ENCODE results near the gene ANP32E. TPM values are rescaled to one million over a fixed set of nuclear protein-coding genes. Genes with fewer than 3 reads are reported as not detected.

The ANP32E gene
- total RNA-seq, 4 donors from 2014 or later: 15.1 to 44.9 (median 24.9) TPM

DNA sequence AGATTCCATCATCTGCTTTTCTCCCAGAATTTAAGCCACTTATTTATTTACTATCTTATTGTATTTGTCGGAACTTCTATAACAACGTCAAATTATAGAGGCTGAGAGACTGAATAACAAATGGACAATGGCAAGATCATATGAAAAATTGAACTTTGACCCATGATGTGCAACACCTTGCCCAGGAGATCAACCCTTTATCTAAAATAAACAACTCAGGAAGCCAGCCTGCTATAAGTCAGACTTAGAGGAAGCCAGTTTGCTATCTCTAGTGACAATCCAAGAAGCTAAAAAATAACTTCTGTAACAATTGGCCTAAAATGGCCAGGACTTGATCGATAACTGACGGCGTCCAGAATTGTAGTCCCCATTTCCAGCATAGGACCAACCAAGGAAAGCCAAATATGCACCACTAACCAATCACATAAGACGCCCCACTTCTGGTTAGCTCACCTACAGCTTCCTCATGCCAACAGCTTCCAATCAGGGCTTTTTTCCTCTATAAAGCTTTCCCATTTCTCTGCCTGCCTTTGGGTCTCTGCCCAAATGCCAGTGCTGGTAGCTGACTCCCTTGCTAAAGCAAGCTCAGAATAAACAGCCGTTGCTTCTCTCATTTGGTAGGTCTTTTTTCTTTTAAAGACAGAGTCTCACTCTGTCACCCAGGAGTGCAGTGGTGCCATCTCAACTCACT lies 28.5 kb downstream of the ANP32E start:
- in situ Hi-C loops (cut with MboI; ENCODE audit: low sequenced_read_pairs in 4 of 4): no loop called here
- TF ChIP-seq POLR2A (IDR thresholded peaks at IDR 0.05): no peak
- no peak for ATAC-seq
- no peak for DNase-seq
- intact Hi-C loops (cut with DNase I; ENCODE audit: low total_unique reads): no loop called here
- H3K27me3 ChIP-seq: no peaks in the 10 kb centered on the region
- H3K4me3 ChIP-seq: no peak overlapping the region
- no peak overlapping the region for H3K27ac ChIP-seq
- H3K4me1 ChIP-seq: no peaks in the 10 kb centered on the region
- no peaks in the 10 kb centered on the region for H3K36me3 ChIP-seq
- no peaks in the 10 kb centered on the region for H3K9me3 ChIP-seq

DNA sequence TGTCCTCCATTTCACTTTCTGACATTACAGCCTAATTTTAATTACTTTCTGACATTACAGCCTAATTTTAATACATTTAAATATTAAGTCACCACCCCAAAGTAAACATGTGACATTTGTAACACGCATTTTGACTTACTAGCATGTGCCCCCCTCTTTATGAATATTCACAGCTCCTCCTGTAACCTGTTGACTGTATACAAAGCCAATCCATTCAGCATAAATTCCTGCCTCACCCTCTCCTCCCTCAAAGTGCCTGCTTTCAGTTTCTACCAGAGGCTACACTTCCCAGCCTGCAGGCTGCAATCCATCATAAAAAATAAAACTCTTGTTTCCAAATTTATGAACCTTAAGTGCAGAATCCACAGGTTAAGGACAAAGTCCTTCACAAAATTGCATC lies 39.5 kb downstream of the ANP32E start:
- no peak overlapping the region for H3K27ac ChIP-seq
- H3K9me3 ChIP-seq: no peaks in the 10 kb centered on the region
- in situ Hi-C loops (cut with MboI; ENCODE audit: low sequenced_read_pairs in 4 of 4) (loop anchor here in 1 of 4 donors (25.0 kb wide), 1 partner anchor 234 kb away; no protein-coding TSS in a partner anchor), intact Hi-C loops (cut with DNase I; ENCODE audit: low total_unique reads) (no loop called here)
- H3K36me3 ChIP-seq: no peaks in the 10 kb centered on the region
- no peak overlapping the region for H3K4me3 ChIP-seq
- ATAC-seq (no peak), DNase-seq (no peak)
- no peak for TF ChIP-seq POLR2A (IDR thresholded peaks at IDR 0.05)
- TF ChIP-seq, protein P1, sequence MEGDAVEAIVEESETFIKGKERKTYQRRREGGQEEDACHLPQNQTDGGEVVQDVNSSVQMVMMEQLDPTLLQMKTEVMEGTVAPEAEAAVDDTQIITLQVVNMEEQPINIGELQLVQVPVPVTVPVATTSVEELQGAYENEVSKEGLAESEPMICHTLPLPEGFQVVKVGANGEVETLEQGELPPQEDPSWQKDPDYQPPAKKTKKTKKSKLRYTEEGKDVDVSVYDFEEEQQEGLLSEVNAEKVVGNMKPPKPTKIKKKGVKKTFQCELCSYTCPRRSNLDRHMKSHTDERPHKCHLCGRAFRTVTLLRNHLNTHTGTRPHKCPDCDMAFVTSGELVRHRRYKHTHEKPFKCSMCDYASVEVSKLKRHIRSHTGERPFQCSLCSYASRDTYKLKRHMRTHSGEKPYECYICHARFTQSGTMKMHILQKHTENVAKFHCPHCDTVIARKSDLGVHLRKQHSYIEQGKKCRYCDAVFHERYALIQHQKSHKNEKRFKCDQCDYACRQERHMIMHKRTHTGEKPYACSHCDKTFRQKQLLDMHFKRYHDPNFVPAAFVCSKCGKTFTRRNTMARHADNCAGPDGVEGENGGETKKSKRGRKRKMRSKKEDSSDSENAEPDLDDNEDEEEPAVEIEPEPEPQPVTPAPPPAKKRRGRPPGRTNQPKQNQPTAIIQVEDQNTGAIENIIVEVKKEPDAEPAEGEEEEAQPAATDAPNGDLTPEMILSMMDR (IDR thresholded peaks at IDR 0.05 in 4 of 5, conservative IDR thresholded peaks at IDR 0.05 in 1 of 5): no peak
- H3K27me3 ChIP-seq: no peaks in the 10 kb centered on the region
- peaks cover 5 to 6% of the 10 kb centered on the region in 2 donors for H3K4me1 ChIP-seq

GRCh38 chr1:150194381-150195031 lies 41.4 kb downstream of the ANP32E start:
- Histone ChIP-seq H3K27me3 (no peaks in the 10 kb centered on the region), H3K9me3 (no peaks in the 10 kb centered on the region), H3K4me1 (peaks cover 5 to 6% of the 10 kb centered on the region in 2 donors), H3K4me3 (no peak overlapping the region), H3K36me3 (no peaks in the 10 kb centered on the region), H3K27ac (no peak overlapping the region)
- TF ChIP-seq POLR2A (IDR thresholded peaks at IDR 0.05): no peak
- TF ChIP-seq, protein P1 (IDR thresholded peaks at IDR 0.05 in 4 of 5, conservative IDR thresholded peaks at IDR 0.05 in 1 of 5): no peak
- no peak for DNase-seq
- no peak for ATAC-seq
- in situ Hi-C loops (cut with MboI; ENCODE audit: low sequenced_read_pairs in 4 of 4) (loop anchor here in 1 of 4 donors (25.0 kb wide), 1 partner anchor 232 kb away; no protein-coding TSS in a partner anchor), intact Hi-C loops (cut with DNase I; ENCODE audit: low total_unique reads) (no loop called here)

DNA sequence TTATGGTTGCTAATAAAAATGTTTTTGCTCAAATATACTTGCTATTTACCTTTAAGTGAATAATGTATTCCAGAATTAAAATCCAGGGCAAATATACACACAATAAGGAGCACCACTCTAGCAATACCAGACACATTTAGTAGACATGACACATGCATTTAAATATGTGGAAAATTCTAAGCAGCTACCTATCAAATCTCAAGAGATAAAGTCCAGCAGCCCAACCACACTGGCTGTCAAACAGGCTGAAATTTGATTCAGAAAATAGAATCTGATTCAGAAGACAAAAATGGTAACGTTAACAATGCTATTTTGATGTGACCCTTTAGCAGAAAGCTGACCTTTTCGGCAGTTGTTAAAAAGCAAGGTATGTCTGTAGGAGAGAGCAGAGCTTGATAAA lies 43.9 kb downstream of the ANP32E start:
- TF ChIP-seq, protein P1 (IDR thresholded peaks at IDR 0.05 in 4 of 5, conservative IDR thresholded peaks at IDR 0.05 in 1 of 5): no peak
- TF ChIP-seq POLR2A (IDR thresholded peaks at IDR 0.05): no peak
- H3K36me3 ChIP-seq: no peaks in the 10 kb centered on the region
- in situ Hi-C loops (cut with MboI; ENCODE audit: low sequenced_read_pairs in 4 of 4): loop anchor here in 1 of 4 donors (25.0 kb wide), 1 partner anchor 230 kb away; no protein-coding TSS in a partner anchor

DNA sequence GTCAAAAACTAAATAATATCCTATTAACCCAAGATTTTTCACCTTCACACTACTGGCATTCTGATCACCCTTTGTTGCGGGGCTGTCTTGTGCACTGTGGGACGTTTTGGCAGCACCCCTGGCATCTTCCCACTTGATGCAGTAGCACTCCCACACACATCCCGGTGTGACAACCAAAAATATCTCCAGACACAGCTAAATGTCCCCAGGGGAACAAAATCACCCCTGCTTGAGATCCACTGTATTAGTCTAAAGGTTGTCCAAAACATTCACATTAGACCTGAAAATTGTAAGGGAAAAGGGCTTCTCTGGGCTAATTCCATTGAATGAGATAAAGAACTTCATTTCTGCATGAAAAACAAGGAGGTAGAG lies 48.4 kb downstream of the ANP32E start:
- intact Hi-C loops (cut with DNase I; ENCODE audit: low total_unique reads): no loop called here
- Histone ChIP-seq H3K9me3 (no peaks in the 10 kb centered on the region), H3K4me3 (no peak overlapping the region), H3K27ac (no peak overlapping the region), H3K27me3 (no peaks in the 10 kb centered on the region), H3K36me3 (no peaks in the 10 kb centered on the region), H3K4me1 (peaks cover 5 to 6% of the 10 kb centered on the region in 2 donors)
- in situ Hi-C loops (cut with MboI; ENCODE audit: low sequenced_read_pairs in 4 of 4): loop anchor here in 2 of 4 donors (10.0 to 25.0 kb wide), 2 partner anchors 223 to 225 kb away; no protein-coding TSS in a partner anchor
- TF ChIP-seq POLR2A (IDR thresholded peaks at IDR 0.05): no peak
- TF ChIP-seq, protein P1 (IDR thresholded peaks at IDR 0.05 in 4 of 5, conservative IDR thresholded peaks at IDR 0.05 in 1 of 5): peak in 1 of 5 experiments; percentile 17
- DNase-seq (no peak), ATAC-seq (no peak)

More for the DNA sequence above, 43.9 kb downstream of the ANP32E start:
- DNase-seq (no peak), ATAC-seq (peak in 1 of 2 donors; percentile 39)
- Histone ChIP-seq H3K27me3 (no peaks in the 10 kb centered on the region), H3K4me1 (peaks cover 5 to 6% of the 10 kb centered on the region in 2 donors), H3K4me3 (no peak overlapping the region), H3K9me3 (no peaks in the 10 kb centered on the region), H3K27ac (no peak overlapping the region)
- intact Hi-C loops (cut with DNase I; ENCODE audit: low total_unique reads): no loop called here
